ENCODE results near the gene AK3. TPM values are rescaled to one million over a fixed set of nuclear protein-coding genes. Genes with fewer than 3 reads are reported as not detected.
"Not testable (repeated sequence)": the region's sequence is repeated elsewhere in the genome, so short reads cannot be mapped to it uniquely, and the experiment has no call there.

The AK3 gene
- total RNA-seq, 2 donors from 2014 or later = 89.1 to 95.7 TPM

DNA sequence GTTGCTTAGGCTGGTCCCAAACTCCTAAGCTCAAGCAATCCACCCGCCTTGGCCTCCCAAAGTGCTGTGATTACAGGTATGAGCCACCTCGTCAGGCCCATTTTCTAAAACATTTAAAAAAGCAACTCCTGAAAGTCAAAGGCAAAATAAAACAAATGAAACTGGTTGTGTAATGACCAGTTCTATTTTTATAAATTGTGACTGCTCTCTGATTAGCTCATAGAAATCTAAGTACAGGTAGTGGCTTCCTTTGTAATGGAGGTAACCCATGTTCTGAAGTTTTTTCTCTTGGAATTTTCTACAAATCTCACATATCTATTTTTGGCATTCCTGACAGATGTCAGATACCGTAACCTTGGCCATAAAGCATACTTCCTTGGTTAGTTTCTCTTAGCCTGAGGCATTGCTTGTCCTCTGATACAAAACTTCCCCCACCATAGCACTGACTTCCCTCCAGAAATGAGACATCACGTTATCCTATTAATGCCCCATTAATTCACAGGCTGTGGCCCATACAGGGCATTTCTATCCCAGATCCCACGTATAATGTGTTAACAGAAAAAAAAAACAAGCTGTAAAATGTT is 14.1 kb upstream of the AK3 start:
- intact Hi-C loops (cut with DNase I, micrococcal nuclease) = no loop called here
- DNase-seq (no peak), ATAC-seq (no peak)

GRCh38 chr9:4754530-4754929 is 13.5 kb upstream of the AK3 start:
- intact Hi-C loops (cut with DNase I, micrococcal nuclease); DNase-seq; ATAC-seq: not testable (repeated sequence)

DNA sequence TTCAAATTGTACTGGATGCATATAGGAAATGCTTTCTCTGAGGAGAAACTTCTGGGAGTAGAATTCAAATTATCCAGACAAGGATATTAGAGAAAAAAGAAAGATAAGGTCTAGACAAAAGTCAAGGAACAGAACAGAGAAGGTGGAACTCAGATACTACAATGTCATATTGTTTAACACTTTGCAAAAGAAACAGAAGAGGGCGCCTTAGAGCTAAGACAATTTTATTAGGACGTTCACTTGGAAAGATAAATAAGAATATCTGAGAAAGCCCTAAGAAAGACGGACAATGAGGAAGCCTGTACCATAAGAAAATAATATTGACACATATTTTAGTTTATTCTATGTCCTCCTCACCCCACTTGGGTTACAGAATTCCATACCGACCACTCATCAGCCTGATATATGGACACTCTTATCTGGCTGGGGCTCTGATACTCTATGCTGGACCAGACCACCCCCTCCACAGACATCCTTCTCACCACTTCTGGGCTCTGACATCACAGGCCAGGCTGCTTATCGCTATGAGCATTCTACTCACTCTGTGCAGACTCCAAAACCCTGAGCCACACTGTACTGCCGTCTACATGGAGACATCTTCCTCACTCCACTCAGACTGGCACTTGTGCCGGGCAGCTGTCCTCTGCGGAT is 9.1 kb upstream of the AK3 start:
- no peak for DNase-seq
- intact Hi-C loops (cut with DNase I, micrococcal nuclease) = no loop called here
- peak; percentile 65 for ATAC-seq

- no peak for ATAC-seq
- DNase-seq = no peak
- intact Hi-C loops (cut with DNase I, micrococcal nuclease) = no loop called here
These were observed 7.6 kb upstream of the AK3 start for GRCh38 chr9:4748612-4749011.

DNA sequence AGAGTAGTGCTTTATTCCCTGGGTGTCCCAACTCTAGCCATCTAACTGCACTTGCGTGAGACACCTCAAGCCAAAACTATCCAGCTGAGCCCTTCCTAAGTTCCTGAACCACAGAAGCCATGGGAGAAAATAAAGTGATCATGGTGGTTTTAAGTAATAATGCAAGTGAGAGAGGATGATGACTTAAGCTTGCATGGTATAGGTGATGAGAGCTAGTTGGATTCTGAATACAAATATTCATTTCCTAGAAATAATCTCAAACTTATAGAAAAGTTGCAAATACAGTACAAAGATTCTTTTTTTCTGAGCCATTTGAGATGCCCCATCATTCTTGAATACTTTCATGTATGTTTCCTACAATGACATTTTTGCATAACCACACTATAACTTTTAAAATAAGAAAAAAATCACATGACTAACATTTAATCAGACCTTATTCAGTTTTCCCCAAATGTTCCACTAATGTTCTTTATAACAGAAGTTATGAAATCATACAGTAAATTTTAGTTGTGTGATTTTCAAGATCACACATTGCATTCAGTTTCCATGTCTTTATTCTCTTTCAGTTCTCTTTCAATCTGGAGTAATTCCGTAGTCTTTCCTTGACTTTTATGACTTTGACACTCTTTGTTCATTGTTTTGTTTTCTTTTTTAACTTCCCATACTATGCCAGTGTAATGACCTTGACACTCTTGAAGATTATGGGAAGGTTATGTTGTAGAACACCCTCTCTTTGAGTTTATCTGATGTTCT is 5.5 kb upstream of the AK3 start:
- DNase-seq (no peak), ATAC-seq (no peak)
- intact Hi-C loops (cut with DNase I, micrococcal nuclease) = no loop called here

DNA sequence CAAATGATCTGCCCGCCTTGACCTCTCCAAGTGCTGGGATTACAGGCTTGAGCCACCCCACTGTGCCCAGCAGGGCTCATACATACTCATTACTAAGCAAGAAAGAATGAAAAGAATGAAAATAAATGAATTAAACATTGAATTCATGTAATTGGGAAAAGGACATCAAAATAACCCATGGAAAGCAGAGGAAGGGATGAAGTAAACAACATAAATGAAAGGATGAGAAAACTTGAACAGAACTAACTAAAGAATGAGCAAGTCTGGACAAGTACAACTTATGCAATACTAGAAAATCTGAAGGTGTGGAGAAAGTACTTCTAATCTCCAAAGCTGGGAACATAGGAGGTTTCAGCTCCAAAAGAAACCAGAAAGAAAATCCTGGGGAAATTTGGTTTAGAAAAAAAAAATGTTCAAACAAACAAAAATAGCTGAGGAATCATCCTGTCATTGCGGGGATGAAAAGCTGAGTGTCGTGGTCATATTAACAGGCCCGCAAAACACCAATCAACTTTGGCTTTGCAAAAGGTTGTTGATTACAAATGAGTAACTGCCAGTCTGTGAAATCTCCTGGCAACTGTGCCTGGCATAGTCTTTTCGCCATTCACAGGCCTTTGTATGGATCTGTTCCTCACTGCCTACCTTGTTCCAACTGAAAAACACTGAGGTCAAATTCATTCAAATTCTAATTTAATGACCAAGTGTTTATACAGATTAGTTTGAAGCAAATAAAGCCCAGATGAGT is 2.3 kb upstream of the AK3 start:
- DNase-seq (no peak), ATAC-seq (no peak)
- intact Hi-C loops (cut with DNase I, micrococcal nuclease) = loop anchor here in 1 of 2 donors (5.0 kb wide), 1 partner anchor 81 kb away; the partner anchor contains the start of gene PLPP6

GRCh38 chr9:4742246-4742645 is 1.2 kb upstream of the AK3 start:
- DNase-seq = no peak
- intact Hi-C loops (cut with DNase I, micrococcal nuclease) = loop anchor here in 1 of 2 donors (5.0 kb wide), 1 partner anchor 80 kb away; the partner anchor contains the start of gene PLPP6
- no peak for ATAC-seq

DNA sequence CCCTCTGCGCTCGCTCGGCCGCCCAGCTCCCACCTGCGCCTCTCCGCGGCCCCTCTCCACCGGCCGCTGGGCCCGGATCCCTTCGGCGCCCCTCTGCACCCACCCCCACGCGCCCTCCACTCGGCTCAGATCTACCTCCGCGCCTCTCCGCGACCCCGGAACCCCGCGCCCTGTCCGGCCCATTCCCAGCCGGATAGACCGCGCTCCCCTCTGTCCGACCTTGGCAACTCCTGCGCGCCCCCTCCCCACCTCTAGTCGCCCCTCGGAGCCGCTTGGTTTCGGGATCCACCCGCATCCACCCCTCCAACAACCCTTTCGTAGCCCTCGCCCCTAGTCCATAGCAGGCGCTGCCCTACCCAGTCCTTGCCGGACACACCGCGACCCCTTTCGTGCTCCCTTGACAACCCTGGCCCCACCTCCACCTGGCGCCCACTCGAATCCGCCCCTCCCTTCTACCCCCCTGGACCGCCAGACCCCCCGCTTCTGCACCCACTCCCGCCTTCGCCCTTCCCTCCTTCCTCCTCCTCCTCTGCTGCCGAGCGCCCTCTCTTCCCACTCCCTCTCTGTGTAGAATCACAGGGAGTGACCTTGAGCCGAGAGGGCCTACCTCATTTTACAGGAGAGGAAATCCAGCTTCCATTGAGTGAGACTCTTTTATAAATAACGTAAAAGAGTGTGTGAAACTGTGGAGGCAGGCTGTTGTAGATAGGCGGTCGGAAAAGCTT is 525 bp upstream of the AK3 start:
- intact Hi-C loops (cut with DNase I, micrococcal nuclease) = loop anchor here in 1 of 2 donors (5.0 kb wide), 1 partner anchor 79 kb away; the partner anchor contains the start of gene PLPP6
- ATAC-seq (peak; percentile 53), DNase-seq (peak; percentile 64)

DNA sequence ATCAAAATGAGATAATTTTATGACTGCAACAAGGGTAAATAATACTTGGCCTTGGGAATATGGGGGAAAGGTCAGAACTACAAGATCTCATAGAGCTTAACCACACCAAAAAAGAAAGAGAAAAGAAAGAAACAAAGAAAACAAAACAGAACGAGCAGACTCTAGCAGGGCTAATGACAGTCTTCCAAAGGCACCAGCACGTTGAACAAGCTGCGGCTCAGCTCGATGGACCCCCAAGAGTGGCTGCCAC is 689 bp downstream of the AK3 start:
- peak; percentile 49 for ATAC-seq
- intact Hi-C loops (cut with DNase I, micrococcal nuclease) = loop anchor here in 1 of 2 donors (5.0 kb wide), 1 partner anchor 78 kb away; the partner anchor contains the start of gene PLPP6
- DNase-seq = no peak

GRCh38 chr9:4739587-4740387 is 1.2 kb downstream of the AK3 start:
- peak; percentile 19 for ATAC-seq
- intact Hi-C loops (cut with DNase I, micrococcal nuclease) = loop anchor here in 1 of 2 donors (5.0 to 10.0 kb wide), 2 partner anchors 55 to 77 kb away; partner anchors contain the start of gene PLPP6
- DNase-seq = peak in 1 of 2 donors; percentile 50

- ATAC-seq (no peak), DNase-seq (no peak)
- intact Hi-C loops (cut with DNase I, micrococcal nuclease) = loop anchor here in 1 of 2 donors (10.0 kb wide), 1 partner anchor 54 kb away; no protein-coding TSS in a partner anchor
These were observed 2.0 kb downstream of the AK3 start for GRCh38 chr9:4738866-4739586.

GRCh38 chr9:4734150-4734549 is 6.9 kb downstream of the AK3 start:
- ATAC-seq = no peak
- intact Hi-C loops (cut with DNase I, micrococcal nuclease) = loop anchor here in 1 of 2 donors (10.0 kb wide), 1 partner anchor 49 kb away; no protein-coding TSS in a partner anchor

DNA sequence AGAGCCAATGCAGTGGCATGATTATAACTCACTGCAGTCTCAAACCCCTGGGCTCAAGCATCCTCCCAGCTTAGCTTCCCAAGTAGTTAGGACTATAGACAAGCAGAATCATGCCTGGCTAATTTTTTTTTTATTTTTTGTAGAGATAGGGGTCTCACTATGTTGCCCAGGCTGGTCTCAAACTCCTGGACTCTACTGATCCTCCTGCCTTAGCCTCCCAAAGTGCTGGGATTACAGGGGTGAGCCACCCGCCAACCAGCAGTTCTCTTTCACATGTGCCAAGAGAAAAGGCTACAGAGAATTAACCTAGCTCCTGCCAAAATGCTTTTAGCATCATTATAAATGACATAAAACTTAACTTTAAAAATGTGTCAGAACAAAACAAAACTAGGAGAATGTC is 8.1 kb downstream of the AK3 start:
- DNase-seq (no peak), ATAC-seq (no peak)
- intact Hi-C loops (cut with DNase I, micrococcal nuclease) = loop anchor here in 1 of 2 donors (10.0 kb wide), 1 partner anchor 48 kb away; no protein-coding TSS in a partner anchor

More at GRCh38 chr9:4734150-4734549, 6.9 kb downstream of the AK3 start:
- no peak for DNase-seq

DNA sequence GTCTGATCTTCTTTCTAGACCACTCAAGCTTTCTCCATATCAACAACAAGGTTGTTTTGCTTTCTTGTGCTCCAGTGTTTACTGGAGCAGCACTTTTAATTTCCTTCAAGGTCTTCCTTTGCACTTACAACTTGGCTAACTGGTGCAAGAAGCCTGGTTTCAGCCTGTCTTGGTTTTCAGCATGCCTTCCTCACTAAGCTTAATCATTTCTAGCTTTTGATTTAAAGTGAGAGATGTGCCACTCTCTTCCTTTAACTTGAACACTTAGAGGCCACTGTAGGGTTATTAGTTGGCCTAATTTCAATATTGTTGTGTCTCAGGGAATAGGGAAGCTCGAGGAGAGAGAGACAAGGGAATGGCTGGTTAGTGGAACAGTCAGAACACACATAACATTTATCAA is 13.4 kb downstream of the AK3 start:
- no peak for ATAC-seq

DNA sequence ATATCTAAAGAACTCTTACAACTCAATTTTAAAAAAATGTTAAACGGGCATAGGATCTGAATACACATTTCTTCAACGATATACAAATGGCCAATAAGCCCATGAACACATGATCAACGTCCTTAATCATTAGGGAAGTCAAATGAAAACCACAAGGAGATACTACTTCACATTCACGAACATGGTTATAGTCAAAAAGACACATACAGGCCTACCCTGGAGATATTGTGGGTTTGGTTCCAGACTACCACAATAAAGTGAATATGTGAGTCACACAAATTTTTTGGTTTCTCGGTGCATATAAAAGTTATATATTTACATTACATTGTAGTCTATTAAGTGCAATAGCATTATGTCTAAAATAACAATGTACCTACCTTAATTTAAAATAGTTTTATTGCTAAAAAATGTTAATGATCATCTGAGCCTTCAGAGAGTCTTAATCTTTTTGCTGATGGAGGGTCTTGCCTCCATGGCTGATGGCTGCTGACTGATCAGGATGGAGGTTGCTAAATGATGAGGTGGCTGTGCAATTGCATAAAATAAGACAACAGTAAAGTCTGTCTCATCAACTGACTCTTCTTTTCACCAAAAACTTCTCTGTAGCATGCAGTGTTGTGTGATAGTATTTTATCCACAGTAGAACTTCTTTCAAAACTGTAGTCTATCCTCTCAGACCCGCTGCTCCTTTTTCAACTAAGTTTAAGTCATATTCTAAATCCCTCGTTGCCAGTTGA is 15.1 kb downstream of the AK3 start:
- intact Hi-C loops (cut with DNase I, micrococcal nuclease) = no loop called here
- no peak for DNase-seq
- no peak for ATAC-seq

More for the DNA sequence above, 13.4 kb downstream of the AK3 start:
- intact Hi-C loops (cut with DNase I, micrococcal nuclease) = no loop called here
- no peak for DNase-seq

DNA sequence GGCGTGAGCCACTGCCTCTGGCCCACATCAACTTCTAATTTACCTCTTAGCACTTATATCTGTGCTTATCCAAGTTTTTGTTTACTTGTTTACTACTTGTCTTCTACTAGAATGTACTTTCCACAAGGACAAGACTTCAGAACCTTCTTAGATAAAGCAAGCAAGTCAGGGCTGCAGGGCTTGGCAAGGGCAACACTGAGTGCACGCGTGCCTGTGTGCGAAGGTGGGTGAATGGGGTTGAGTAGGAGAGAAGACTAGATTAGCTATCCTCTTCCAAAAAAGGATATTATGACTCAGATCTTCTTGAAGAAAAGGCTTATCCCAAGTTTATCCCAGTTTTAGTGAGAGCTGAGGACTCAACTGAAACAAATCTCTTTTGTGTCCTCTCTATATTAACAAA is 19.3 kb downstream of the AK3 start:
- intact Hi-C loops (cut with DNase I, micrococcal nuclease) = no loop called here
- ATAC-seq (no peak), DNase-seq (no peak)

All from left colon (tissue), 2 donors.